HEK293 (cell line): ENCODE data around the gene FXYD5.

Source experiments
- GLI4 ChIP-seq: fragments of 450-650 bp; formaldehyde crosslinking; IDR thresholded peaks from 2 replicates; pipeline ENCODE4 v1.5.1; 2016; ENCODE audit warnings: missing biosample characterization, missing genetic modification characterization
- GLIS2 ChIP-seq: fragments of 450-650 bp; formaldehyde crosslinking; IDR thresholded peaks from 2 replicates; pipeline ENCODE4 v1.5.1; 2016; ENCODE audit warnings: missing biosample characterization, missing genetic modification characterization
- KLF1 ChIP-seq: fragments of 450-650 bp; formaldehyde crosslinking; IDR thresholded peaks from 2 replicates; pipeline ENCODE4 v1.5.1; 2016; ENCODE audit warnings: missing biosample characterization, missing genetic modification characterization
- KLF10 ChIP-seq: fragments of 450-650 bp; IDR thresholded peaks from 2 replicates; pipeline ENCODE4 v1.5.1; 2018; ENCODE audit warnings: missing biosample characterization, mild to moderate bottlenecking, missing genetic modification characterization
- KLF7 ChIP-seq: fragments of 450-650 bp; formaldehyde crosslinking; IDR thresholded peaks from 2 replicates; pipeline ENCODE4 v1.5.1; 2016; ENCODE audit warnings: missing biosample characterization, missing genetic modification characterization, borderline replicate concordance
- MZF1 ChIP-seq: fragments of 450-650 bp; formaldehyde crosslinking; IDR thresholded peaks from 2 replicates; pipeline ENCODE4 v1.5.1; 2017; ENCODE audit warnings: missing biosample characterization, missing genetic modification characterization, borderline replicate concordance
- PRDM10 ChIP-seq: fragments of 450-650 bp; formaldehyde crosslinking; IDR thresholded peaks from 2 replicates; pipeline ENCODE4 v1.5.1; 2016; ENCODE audit warnings: missing biosample characterization, missing genetic modification characterization
- SP7 ChIP-seq: fragments of 450-650 bp; formaldehyde crosslinking; IDR thresholded peaks from 2 replicates; pipeline ENCODE4 v1.5.1; 2016; ENCODE audit warnings: missing biosample characterization, missing genetic modification characterization
- TCF7L2 ChIP-seq: IDR thresholded peaks from 2 replicates; pipeline ENCODE4 v1.6.1; 2011; ENCODE audit warnings: low read depth, mild to moderate bottlenecking, inconsistent platforms, low read length, moderate library complexity, borderline replicate concordance
- TRIM28 ChIP-seq: IDR thresholded peaks from 2 replicates; pipeline ENCODE4 v1.6.1; 2011; ENCODE audit warnings: low read length, control low read depth, borderline replicate concordance
- ZBTB21 ChIP-seq: fragments of 450-650 bp; formaldehyde crosslinking; IDR thresholded peaks from 2 replicates; pipeline ENCODE4 v1.5.1; 2017; ENCODE audit warnings: missing biosample characterization, missing genetic modification characterization
- ZBTB48 ChIP-seq: fragments of 450-650 bp; formaldehyde crosslinking; IDR thresholded peaks from 2 replicates; pipeline ENCODE4 v1.5.1; 2016; ENCODE audit warnings: missing biosample characterization, missing genetic modification characterization
- ZBTB7A ChIP-seq: fragments of 450-650 bp; formaldehyde crosslinking; IDR thresholded peaks from 2 replicates; pipeline ENCODE4 v1.5.1; 2016; ENCODE audit warnings: low read depth, missing biosample characterization, missing genetic modification characterization
- ZNF138 ChIP-seq: fragments of 450-650 bp; formaldehyde crosslinking; IDR thresholded peaks from 2 replicates; pipeline ENCODE4 v1.5.1; 2016; ENCODE audit warnings: missing biosample characterization, missing genetic modification characterization, borderline replicate concordance
- ZNF214 ChIP-seq: fragments of 450-650 bp; formaldehyde crosslinking; IDR thresholded peaks from 2 replicates; pipeline ENCODE4 v1.5.1; 2017; ENCODE audit warnings: missing biosample characterization, mild to moderate bottlenecking, missing genetic modification characterization, borderline replicate concordance
- ZNF266 ChIP-seq: fragments of 450-650 bp; formaldehyde crosslinking; IDR thresholded peaks from 2 replicates; pipeline ENCODE4 v1.5.1; 2016; ENCODE audit warnings: missing biosample characterization, missing genetic modification characterization, low read depth
- ZNF341 ChIP-seq: fragments of 450-650 bp; formaldehyde crosslinking; IDR thresholded peaks from 2 replicates; pipeline ENCODE4; 2016; ENCODE audit warnings: low read depth, missing biosample characterization, missing genetic modification characterization
- ZNF362 ChIP-seq: fragments of 450-650 bp; formaldehyde crosslinking; IDR thresholded peaks from 2 replicates; pipeline ENCODE4 v1.5.1; 2016; ENCODE audit warnings: missing biosample characterization, missing genetic modification characterization
- ZNF37A ChIP-seq: fragments of 450-650 bp; IDR thresholded peaks from 2 replicates; pipeline ENCODE4 v1.5.1; 2018; ENCODE audit warnings: missing biosample characterization, missing genetic modification characterization
- ZNF398 ChIP-seq: fragments of 450-650 bp; formaldehyde crosslinking; IDR thresholded peaks from 2 replicates; pipeline ENCODE4 v1.5.1; 2017; ENCODE audit warnings: missing biosample characterization, missing genetic modification characterization
- ZNF426 ChIP-seq: fragments of 450-650 bp; formaldehyde crosslinking; IDR thresholded peaks from 2 replicates; pipeline ENCODE4 v1.5.1; 2017; ENCODE audit warnings: missing biosample characterization, missing genetic modification characterization, mild to moderate bottlenecking, inconsistent platforms, moderate library complexity
- ZNF514 ChIP-seq: fragments of 450-650 bp; formaldehyde crosslinking; IDR thresholded peaks from 2 replicates; pipeline ENCODE4 v1.5.1; 2016; ENCODE audit warnings: missing biosample characterization, missing genetic modification characterization
- ZNF518A ChIP-seq: fragments of 450-650 bp; formaldehyde crosslinking; conservative IDR thresholded peaks from 2 replicates; pipeline ENCODE4 v1.5.1; 2016; ENCODE audit warnings: low read depth, missing biosample characterization, missing genetic modification characterization
- ZNF561 ChIP-seq: fragments of 450-650 bp; IDR thresholded peaks from 2 replicates; pipeline ENCODE4 v1.5.1; 2018; ENCODE audit warnings: missing biosample characterization, missing genetic modification characterization, borderline replicate concordance
- ZNF677 ChIP-seq: fragments of 450-650 bp; IDR thresholded peaks from 2 replicates; pipeline ENCODE4 v1.5.0; 2018; ENCODE audit warnings: missing biosample characterization, mild to moderate bottlenecking, missing genetic modification characterization, moderate library complexity
- ZNF704 ChIP-seq: fragments of 450-650 bp; formaldehyde crosslinking; IDR thresholded peaks from 2 replicates; pipeline ENCODE4 v1.5.1; 2016; ENCODE audit warnings: missing biosample characterization, missing genetic modification characterization
- ZNF707 ChIP-seq: fragments of 450-650 bp; formaldehyde crosslinking; IDR thresholded peaks from 2 replicates; pipeline ENCODE4 v1.5.1; 2016; ENCODE audit warnings: missing biosample characterization, missing genetic modification characterization
- ZNF830 ChIP-seq: fragments of 450-650 bp; IDR thresholded peaks from 2 replicates; pipeline ENCODE4 v1.5.0; 2018; ENCODE audit warnings: missing biosample characterization, missing genetic modification characterization, low read depth, mild to moderate bottlenecking, moderate library complexity

Gene FXYD5

GRCh38 chr19:35135389-35135909 is 19.1 kb upstream of the FXYD5 start (continued):
- TF ChIP-seq KLF7 (tag by site-specific recombination), result peak; percentile 76; the same call in 1 of the 2 replicates
- TF ChIP-seq ZNF37A, result no peak
- no peak for TF ChIP-seq TCF7L2
- no peak for TF ChIP-seq ZNF677
- TF ChIP-seq GLI4 (tag by site-specific recombination), result peak; percentile 51; the same call in 1 of the 2 replicates
- TF ChIP-seq ZNF362 (tag by site-specific recombination), result no peak
- no peak; the same call in none of the 2 replicates for TF ChIP-seq ZBTB7A (tag by site-specific recombination)
- TF ChIP-seq ZNF514 (tag by site-specific recombination), result no peak
- TF ChIP-seq ZNF398 (tag by site-specific recombination), result peak; percentile 68
- no peak for TF ChIP-seq ZNF561 (tag by site-specific recombination)
- TF ChIP-seq ZBTB21, result peak; percentile 80
- TF ChIP-seq TRIM28, result 0 out of 2 replicates have a peak, but pooled peaks have one; percentile 24
- TF ChIP-seq GLIS2 (tag by site-specific recombination), result peak; percentile 89
- no peak for TF ChIP-seq ZNF138 (tag by site-specific recombination)
- no peak for TF ChIP-seq ZNF830 (tag by site-specific recombination)
- TF ChIP-seq KLF10, result no peak; the same call in 1 of the 2 replicates
- TF ChIP-seq ZNF704, result no peak
- peak; percentile 23; the same call in 1 of the 2 replicates for TF ChIP-seq ZNF341
- TF ChIP-seq ZBTB48 (tag by site-specific recombination), result peak; percentile 86
- TF ChIP-seq ZNF518A (tag by site-specific recombination), result no peak
- TF ChIP-seq ZNF214 (tag by site-specific recombination), result no peak
- no peak for TF ChIP-seq ZNF707 (tag by site-specific recombination)
- no peak for TF ChIP-seq ZNF266 (tag by site-specific recombination)
- peak; percentile 67 for TF ChIP-seq KLF1
- TF ChIP-seq PRDM10, result peak; percentile 63
- TF ChIP-seq SP7, result peak; percentile 88
- TF ChIP-seq MZF1 (tag by site-specific recombination), result no peak
- no peak for TF ChIP-seq ZNF426 (tag by site-specific recombination)
